H1 (cell line): ENCODE results near the gene GET3. TPM values are rescaled to one million over a fixed set of nuclear protein-coding genes. Genes with fewer than 3 reads are reported as not detected.

Experiments
- CTCF ChIA-PET: fragments of 300-600 bp; sonication (Branson Sonifier 250); formaldehyde crosslinking; loops from one replicate; lab custom pipeline; 2021; ENCODE audit not compliant: partially characterized antibody; lab: Charles Lee
- POLR2A ChIA-PET: fragments of 300-600 bp; sonication (Branson Sonifier 250); formaldehyde crosslinking; loops from one replicate; lab custom pipeline; 2021; ENCODE audit warnings: inconsistent platforms; ENCODE audit not compliant: partially characterized antibody; lab: Charles Lee
- DNase-seq, 2 experiments: peaks; one replicate each; pipeline versions ENCODE4 v3.0.0 to v3.0.0-alpha.2; 2010 to 2022; ENCODE audit warnings: low spot score in 2 of 2, low read depth in 1 of 2, mixed read lengths in 1 of 2
- FAIRE-seq: peaks from 2 replicates; lab custom pipeline; 2011; peaks lifted over from hg19 to GRCh38; lab: Jason Lieb, UNC
- H2AFZ ChIP-seq: 2 replicates; pipeline ENCODE4 v1.8.1; 2012; ENCODE audit warnings: low read length, inconsistent platforms
- H2AK5ac ChIP-seq: 2 replicates; pipeline ENCODE4 v1.6.1; 2013; ENCODE audit warnings: low read depth, low read length
- H2BK120ac ChIP-seq: replicated peaks from 2 replicates; pipeline ENCODE3; 2013; ENCODE audit warnings: low read depth, low read length, inconsistent platforms
- H2BK12ac ChIP-seq: 2 replicates; pipeline ENCODE4 v1.6.1; 2013; ENCODE audit warnings: low read depth, low read length
- H2BK15ac ChIP-seq: 2 replicates; pipeline ENCODE4 v1.6.1; 2013; ENCODE audit warnings: low read length
- H2BK20ac ChIP-seq: 2 replicates; pipeline ENCODE4 v1.6.1; 2013; ENCODE audit warnings: low read length
- H2BK5ac ChIP-seq: 2 replicates; pipeline ENCODE4 v1.6.1; 2013; ENCODE audit warnings: low read depth, low read length
- H3K14ac ChIP-seq: 2 replicates; pipeline ENCODE4 v1.6.1; 2013; ENCODE audit warnings: inconsistent platforms; ENCODE audit not compliant: insufficient read length
- H3K18ac ChIP-seq: 2 replicates; pipeline ENCODE4 v1.6.1; 2013; ENCODE audit warnings: low read length; ENCODE audit errors: extremely low read depth
- H3K23ac ChIP-seq: 2 replicates; pipeline ENCODE4 v1.6.1; 2013; ENCODE audit warnings: inconsistent platforms; ENCODE audit not compliant: insufficient read length
- H3K23me2 ChIP-seq: 2 replicates; pipeline ENCODE4 v1.6.1; 2013; ENCODE audit warnings: low read depth, low read length
- H3K27ac ChIP-seq: 2 replicates; pipeline ENCODE4 v1.6.1; 2011; ENCODE audit warnings: low read depth, low read length, inconsistent platforms
- H3K27me3 ChIP-seq, 4 experiments: replicated peaks in 1 of 4; 1 replicate in 1 of 4; 2 replicates in 3 of 4; pipeline versions ENCODE4 v1.6.1 to v1.8.1; 2011 to 2013; ENCODE audit warnings: low read length in 3 of 4, mild to moderate bottlenecking in 3 of 4, inconsistent platforms in 2 of 4, mixed read lengths in 2 of 4, moderate library complexity in 1 of 4; ENCODE audit not compliant: control insufficient read depth in 3 of 4, insufficient read depth in 3 of 4; ENCODE audit errors: extremely low read depth in 1 of 4
- H3K36me3 ChIP-seq, 4 experiments: 2 replicates each; pipeline versions ENCODE4 v1.6.1 to v1.8.1; 2011 to 2013; ENCODE audit warnings: mild to moderate bottlenecking in 4 of 4, low read length in 3 of 4, moderate library complexity in 2 of 4, control low read depth in 1 of 4, inconsistent platforms in 1 of 4; ENCODE audit not compliant: insufficient read depth in 4 of 4, control insufficient read depth in 2 of 4
- H3K4ac ChIP-seq: replicated peaks from 2 replicates; pipeline ENCODE3; 2013; ENCODE audit warnings: low read length, low read depth, mixed read lengths, inconsistent platforms; ENCODE audit not compliant: insufficient read length
- H3K4me1 ChIP-seq, 4 experiments: replicated peaks in 1 of 4; 1 replicate in 1 of 4; 2 replicates in 3 of 4; pipeline versions ENCODE4 v1.6.1 to v1.8.1; 2011 to 2013; ENCODE audit warnings: low read length in 3 of 4, inconsistent platforms in 2 of 4, mixed read lengths in 1 of 4; ENCODE audit not compliant: insufficient read depth in 4 of 4, control insufficient read depth in 3 of 4
- H3K4me2 ChIP-seq, 2 experiments: 2 replicates each; pipeline versions ENCODE4 v1.6.1 to v1.8.1; 2011 to 2013; ENCODE audit warnings: low read depth in 2 of 2, low read length in 2 of 2, control low read depth in 1 of 2, inconsistent platforms in 1 of 2, mild to moderate bottlenecking in 1 of 2; ENCODE audit not compliant: insufficient read depth in 1 of 2
- H3K4me3 ChIP-seq, 4 experiments: fragments of 200-600, 300-600 bp in 1 of 4; sonication (generic), shearing (Covaris generic), sonication (Bioruptor Twin) in 1 of 4; 2 replicates each; pipeline versions ENCODE4 v1.5.1 to v1.8.1; 2011 to 2016; ENCODE audit warnings: low read length in 4 of 4, low read depth in 3 of 4, control low read depth in 2 of 4, inconsistent platforms in 2 of 4, mild to moderate bottlenecking in 2 of 4, mixed read lengths in 1 of 4, moderate library complexity in 1 of 4; ENCODE audit not compliant: insufficient read depth in 2 of 4; ENCODE audit errors: extremely low read depth in 1 of 4
- H3K56ac ChIP-seq: replicated peaks from 2 replicates; pipeline ENCODE3; 2013; ENCODE audit warnings: low read depth, mild to moderate bottlenecking, mixed read lengths, low read length, inconsistent platforms; ENCODE audit not compliant: insufficient read length
- H3K79me1 ChIP-seq: 2 replicates; pipeline ENCODE4 v1.6.1; 2013; ENCODE audit warnings: low read depth, low read length, control low read depth
- H3K79me2 ChIP-seq, 2 experiments: 2 replicates each; pipeline versions ENCODE4 v1.6.1 to v1.8.1; 2012 to 2013; ENCODE audit warnings: low read length in 2 of 2, mild to moderate bottlenecking in 2 of 2, inconsistent platforms in 1 of 2; ENCODE audit not compliant: insufficient read depth in 2 of 2, control insufficient read depth in 1 of 2
- H3K9ac ChIP-seq, 4 experiments: replicated peaks in 1 of 4; 1 replicate in 1 of 4; 2 replicates in 3 of 4; pipeline versions ENCODE4 v1.6.1 to v1.8.1; 2011 to 2013; ENCODE audit warnings: low read depth in 3 of 4, low read length in 3 of 4, control low read depth in 2 of 4, mild to moderate bottlenecking in 2 of 4, moderate library complexity in 2 of 4, inconsistent platforms in 1 of 4; ENCODE audit errors: extremely low read depth in 1 of 4
- H3K9me3 ChIP-seq, 2 experiments: 2 replicates each; pipeline versions ENCODE4 v1.6.1 to v1.8.1; 2012 to 2013; ENCODE audit warnings: mild to moderate bottlenecking in 2 of 2, moderate library complexity in 2 of 2, control low read depth in 1 of 2, inconsistent platforms in 1 of 2, low read depth in 1 of 2, low read length in 1 of 2, mixed read lengths in 1 of 2; ENCODE audit not compliant: insufficient read depth in 2 of 2
- H4K20me1 ChIP-seq, 2 experiments: replicated peaks in 1 of 2; 2 replicates each; pipeline versions ENCODE3 to v1.8.1; 2011 to 2013; ENCODE audit warnings: inconsistent platforms in 2 of 2, low read length in 2 of 2, mild to moderate bottlenecking in 1 of 2; ENCODE audit not compliant: insufficient read depth in 2 of 2, control insufficient read depth in 1 of 2
- H4K5ac ChIP-seq: 2 replicates; pipeline ENCODE4 v1.6.1; 2013; ENCODE audit warnings: low read length, low read depth, mixed read lengths, inconsistent platforms; ENCODE audit not compliant: insufficient read length
- H4K8ac ChIP-seq: 2 replicates; pipeline ENCODE4 v1.8.0; 2013; ENCODE audit warnings: mild to moderate bottlenecking, moderate library complexity, low read length, inconsistent platforms; ENCODE audit not compliant: insufficient read depth; ENCODE audit errors: extremely low read depth
- H4K91ac ChIP-seq: replicated peaks from 2 replicates; pipeline ENCODE3; 2013; ENCODE audit warnings: low read length, mixed read lengths, inconsistent platforms; ENCODE audit not compliant: insufficient read length
- CBX8 ChIP-seq: fragments of 300-800, 300-1000 bp; sonication (generic); IDR thresholded peaks from 2 replicates; pipeline ENCODE4 v1.7.1; 2016; ENCODE audit warnings: low read depth, low read length, borderline replicate concordance
- CHD1 ChIP-seq: IDR thresholded peaks from 2 replicates; pipeline ENCODE4 v1.6.1; 2012; ENCODE audit warnings: low read depth, low read length, improper control_type of control experiment
- CHD2 ChIP-seq: IDR thresholded peaks from 2 replicates; pipeline ENCODE4 v1.6.1; 2012; ENCODE audit warnings: low read length, improper control_type of control experiment
- GTF2F1 ChIP-seq: IDR thresholded peaks from 2 replicates; pipeline ENCODE4 v1.6.1; 2012; ENCODE audit warnings: low read depth, low read length, improper control_type of control experiment, borderline replicate concordance
- SP1 ChIP-seq: IDR thresholded peaks from 2 replicates; pipeline ENCODE4 v1.6.1; 2011; ENCODE audit warnings: low read depth, low read length
- SP4 ChIP-seq: IDR thresholded peaks from 2 replicates; pipeline ENCODE4 v1.6.1; 2012; ENCODE audit warnings: low read length, inconsistent platforms
- TAF1 ChIP-seq: IDR thresholded peaks from 2 replicates; pipeline ENCODE4 v1.6.1; 2011; ENCODE audit warnings: mild to moderate bottlenecking, low read depth, low read length
- TBP ChIP-seq: IDR thresholded peaks from 2 replicates; pipeline ENCODE4 v1.6.1; 2011; ENCODE audit warnings: low read depth, low read length, improper control_type of control experiment
- WGBS, 2 experiments: shearing (Covaris generic) in 1 of 2; methylation state at CpG; one replicate each; pipeline versions ENCODE4 v1.1.6 to v1.1.7; 2013 to 2015; ENCODE audit warnings: low lambda C conversion rate in 2 of 2, mixed read lengths in 2 of 2, inconsistent platforms in 1 of 2, low coverage in 1 of 2, missing lambda C conversion rate in 1 of 2; ENCODE audit not compliant: insufficient replicate concordance in 2 of 2, insufficient coverage in 1 of 2, insufficient read length in 1 of 2; ENCODE audit errors: extremely low coverage in 1 of 2, missing lambda C conversion rate in 1 of 2; 5-methylcytosine and 5-hydroxymethylcytosine counted together
- polyA plus RNA-seq, 7 experiments: library from polyadenylated mRNA; depleted of rRNA in 3 of 7; stranded (reverse) in 5 of 7; unstranded in 2 of 7; fragments of >200 nt in 5 of 7; fragments of 200-250 nt in 2 of 7; gene quantifications; 1 replicate in 5 of 7; 2 replicates in 1 of 7; 4 replicates in 1 of 7; pipeline versions ENCODE4 v1.2.1 to v1.2.3, GENCODE V29; 2011 to 2013; ENCODE audit warnings: missing spikeins in 2 of 7, mixed read lengths in 2 of 7
- total RNA-seq: library from RNA; stranded (reverse); fragmentation: NEBNext Ultra II Directional; extraction: Animal tissue kit (Norgen Biotek cat#: 25700); gene quantifications from 2 replicates; pipeline ENCODE4 v1.2.1, GENCODE V29; 2021

GET3 gene
- total and polyA plus RNA-seq, 2 of the 8 experiments (the other 6 are each of a cell fraction or from before 2014, with no cell fraction given): 105 to 297 TPM

DNA sequence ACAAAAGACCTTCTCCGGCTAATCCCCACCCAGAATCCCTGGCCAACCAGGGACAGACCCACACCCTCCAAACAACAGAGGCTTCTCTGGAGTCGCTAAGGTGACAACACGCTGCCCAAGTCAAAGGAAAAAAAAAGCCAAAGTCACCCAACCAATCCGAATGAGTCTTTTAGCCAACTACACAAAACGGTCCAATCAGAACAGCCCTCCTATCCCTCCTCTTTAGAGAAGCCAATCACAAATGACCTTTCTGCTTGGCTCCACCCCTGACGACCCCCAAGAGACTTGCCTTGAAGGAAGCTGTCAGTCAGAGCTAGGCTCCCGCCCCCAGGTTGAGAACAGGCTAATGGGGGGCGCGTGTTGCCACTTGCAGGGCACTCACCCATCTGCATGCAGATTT lies 34.3 kb upstream of the GET3 start:
- FAIRE-seq (peak; percentile 99), DNase-seq (peak; percentile 82 to 89)
- POLR2A ChIA-PET: interaction anchor here (0.5 to 2.1 kb wide), 21 partner anchors 8 to 450 kb away, joined by 3 to 23 read pairs (median 4); partner anchors contain the start of genes GET3 and TNPO2
- CTCF ChIA-PET: interaction anchor here (0.8 to 1.1 kb wide), 4 partner anchors 12 to 125 kb away, joined by 3 read pairs; no protein-coding TSS in a partner anchor
- H3K9me3 ChIP-seq: no peaks in the 10 kb centered on the region
- H2AFZ ChIP-seq: no peak overlapping the region
- H2BK15ac ChIP-seq: no peak overlapping the region
- no peak overlapping the region for H4K8ac ChIP-seq
- H3K18ac ChIP-seq: no peak overlapping the region
- H4K5ac ChIP-seq: no peak overlapping the region
- no peaks in the 10 kb centered on the region for H3K23me2 ChIP-seq
- H3K27me3 ChIP-seq: no peaks in the 10 kb centered on the region
- H2BK12ac ChIP-seq: no peak overlapping the region
- H2BK20ac ChIP-seq: no peak overlapping the region
- no peak overlapping the region for H4K91ac ChIP-seq
- no peak overlapping the region for H3K4ac ChIP-seq
- no peak overlapping the region for H3K56ac ChIP-seq
- H4K20me1 ChIP-seq: peaks cover 4 to 14% of the 10 kb centered on the region in 2 experiments
- no peak overlapping the region for H3K14ac ChIP-seq
- no peak overlapping the region for H3K4me2 ChIP-seq
- peaks cover 0 to 5% (median 2%) of the 10 kb centered on the region in 4 experiments; a peak in 2 of 7 replicates for H3K4me1 ChIP-seq
- H3K23ac ChIP-seq: no peak overlapping the region
- 55% methylated on average over 9 of the region's 9 CpGs; no CpG with 5 or more reads in 1 of the 2 experiments for WGBS, 2 experiments
- H2BK5ac ChIP-seq: no peak overlapping the region
- no peak overlapping the region for H2BK120ac ChIP-seq
- no peak overlapping the region for H3K9ac ChIP-seq
- H3K79me2 ChIP-seq: no peaks in the 10 kb centered on the region
- H3K36me3 ChIP-seq: peaks cover 31 to 76% (median 54%) of the 10 kb centered on the region in 4 experiments
- no peaks in the 10 kb centered on the region for H3K79me1 ChIP-seq
- no peak overlapping the region for H3K4me3 ChIP-seq
- H3K27ac ChIP-seq: peak overlapping the region; percentile 71; the same call in 1 of the 2 replicates
- TF ChIP-seq SP1 (peak; percentile 99), SP4 (peak; percentile 74), CHD2 (peak; percentile 87), TBP (peak; percentile 75; the same call in 1 of the 2 replicates), CHD1 (no peak), TAF1 (peak; percentile 49; the same call in 1 of the 2 replicates), GTF2F1 (no peak), CBX8 (no peak)
- H2AK5ac ChIP-seq: no peak overlapping the region
